Activated effector memory CD4-positive, alpha-beta T cell treated with anti-CD3 and anti-CD28 coated beads, Interleukin-2, amount 50 U/mL, for 16 hours (primary cell): Measurements from ENCODE around the gene RIPOR3.
"Not testable (repeated sequence)": the region's sequence is repeated elsewhere in the genome, so short reads cannot be mapped to it uniquely, and the experiment has no call there.

Experiments
- DNase-seq: peaks from one replicate; pipeline ENCODE4 v3.0.0-alpha.2; 2020

Gene RIPOR3

GRCh38 chr20:50701041-50701963 is 10.0 kb upstream of the RIPOR3 start:
- no peak for DNase-seq

GRCh38 chr20:50699688-50700087 is 8.3 kb upstream of the RIPOR3 start:
- DNase-seq, result no peak

- DNase-seq, result not testable (repeated sequence)
Observed at GRCh38 chr20:50698255-50698654, 6.9 kb upstream of the RIPOR3 start.

- DNase-seq, result no peak
Observed at GRCh38 chr20:50695135-50695872, 4.0 kb upstream of the RIPOR3 start.

- DNase-seq, result no peak
Observed at GRCh38 chr20:50694379-50695134, 3.2 kb upstream of the RIPOR3 start.

- no peak for DNase-seq
Observed at GRCh38 chr20:50693001-50693400, 1.7 kb upstream of the RIPOR3 start.

- DNase-seq, result no peak
Observed at GRCh38 chr20:50692552-50692933, 1.2 kb upstream of the RIPOR3 start.

GRCh38 chr20:50691573-50692551 is 520 bp upstream of the RIPOR3 start:
- no peak for DNase-seq

GRCh38 chr20:50689864-50690649 is 1.3 kb downstream of the RIPOR3 start:
- DNase-seq, result no peak

GRCh38 chr20:50688256-50688975 is 2.9 kb downstream of the RIPOR3 start:
- DNase-seq, result no peak

- DNase-seq, result no peak
Observed at GRCh38 chr20:50686821-50687220, 4.5 kb downstream of the RIPOR3 start.

- DNase-seq, result no peak
Observed at GRCh38 chr20:50683570-50683969, 7.8 kb downstream of the RIPOR3 start.

- no peak for DNase-seq
Observed at GRCh38 chr20:50682947-50683530, 8.3 kb downstream of the RIPOR3 start.

GRCh38 chr20:50682065-50682464 is 9.3 kb downstream of the RIPOR3 start:
- DNase-seq, result no peak

- DNase-seq, result no peak
Observed at GRCh38 chr20:50681359-50682064, 9.8 kb downstream of the RIPOR3 start.

GRCh38 chr20:50680105-50680960 is 11.0 kb downstream of the RIPOR3 start:
- no peak for DNase-seq

GRCh38 chr20:50679753-50680104 is 11.6 kb downstream of the RIPOR3 start:
- DNase-seq, result no peak

- DNase-seq, result no peak
Observed at GRCh38 chr20:50678169-50678898, 13.0 kb downstream of the RIPOR3 start.
